GM19463 (cell line): ENCODE data around the gene CLIP3.
A peak's percentile ranks its signal among the peaks of the same experiment; 100 is the strongest.
"Not testable (repeated sequence)": the region's sequence is repeated elsewhere in the genome, so short reads cannot be mapped to it uniquely, and the experiment has no call there.

ENCODE experiments used
- ATAC-seq: cut with Tn5 transposase; IDR thresholded peaks from one replicate; pipeline ENCODE4 v1.9.1; 2021; ENCODE audit warnings: mild to moderate bottlenecking, moderate library complexity; ENCODE audit not compliant: unreplicated experiment

The CLIP3 gene

GRCh38 chr19:36049080-36049698 is 16.5 kb upstream of the CLIP3 start:
- ATAC-seq = no peak

- ATAC-seq = no peak
Measured at GRCh38 chr19:36047835-36048234, 15.2 kb upstream of the CLIP3 start.

DNA sequence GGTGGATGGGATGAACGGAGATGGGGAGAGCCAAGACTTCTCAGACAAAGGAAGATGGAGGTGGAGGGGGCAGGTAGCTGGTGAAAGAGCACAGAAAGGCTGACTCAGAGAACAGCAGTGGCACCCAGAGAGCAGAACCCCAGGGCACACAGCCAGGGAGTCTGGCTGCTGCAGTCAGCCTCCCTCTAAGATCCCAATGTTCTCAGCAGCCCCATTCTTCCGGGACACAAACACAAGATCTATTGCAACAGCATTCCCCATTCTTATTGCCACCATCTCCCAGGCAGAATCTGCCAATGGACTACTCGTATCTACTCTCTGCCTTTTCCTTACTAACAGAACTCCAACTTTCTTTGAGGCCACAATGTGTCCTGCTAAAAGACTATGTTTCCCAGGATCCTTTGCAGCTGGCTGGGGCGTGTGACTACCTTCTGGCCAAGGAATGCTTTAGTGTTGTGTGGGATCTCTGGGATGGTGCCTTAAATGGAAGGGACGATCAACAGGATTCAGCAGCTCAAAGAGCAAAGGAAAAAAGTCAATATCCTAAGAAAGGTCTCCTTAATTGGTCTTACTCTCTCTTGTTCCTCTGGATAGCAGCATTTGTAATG is 13.9 kb upstream of the CLIP3 start:
- no peak for ATAC-seq

- ATAC-seq = no peak
Measured at GRCh38 chr19:36043952-36044351, 11.3 kb upstream of the CLIP3 start.

GRCh38 chr19:36041831-36042230 is 9.2 kb upstream of the CLIP3 start:
- ATAC-seq = no peak

DNA sequence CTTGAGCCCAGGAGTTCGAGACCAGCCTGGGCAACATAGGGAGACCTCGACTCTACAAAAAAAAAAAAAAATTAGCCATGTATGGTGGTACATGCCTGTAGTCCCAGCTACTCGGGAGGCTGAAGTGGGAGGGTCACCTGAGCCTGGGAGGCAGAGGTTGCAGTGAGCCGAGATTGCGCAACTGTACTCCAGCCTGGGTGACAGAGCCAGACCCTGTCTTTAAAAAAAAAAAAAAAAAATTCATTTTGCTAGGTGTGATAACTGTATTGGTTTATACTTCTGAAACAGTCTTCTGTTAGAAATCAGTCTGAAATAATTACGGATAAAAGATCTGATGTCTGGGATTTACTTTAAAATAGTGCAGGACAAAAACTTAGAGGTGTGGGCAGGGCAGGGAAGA is 8.4 kb upstream of the CLIP3 start:
- ATAC-seq = not testable (repeated sequence)

DNA sequence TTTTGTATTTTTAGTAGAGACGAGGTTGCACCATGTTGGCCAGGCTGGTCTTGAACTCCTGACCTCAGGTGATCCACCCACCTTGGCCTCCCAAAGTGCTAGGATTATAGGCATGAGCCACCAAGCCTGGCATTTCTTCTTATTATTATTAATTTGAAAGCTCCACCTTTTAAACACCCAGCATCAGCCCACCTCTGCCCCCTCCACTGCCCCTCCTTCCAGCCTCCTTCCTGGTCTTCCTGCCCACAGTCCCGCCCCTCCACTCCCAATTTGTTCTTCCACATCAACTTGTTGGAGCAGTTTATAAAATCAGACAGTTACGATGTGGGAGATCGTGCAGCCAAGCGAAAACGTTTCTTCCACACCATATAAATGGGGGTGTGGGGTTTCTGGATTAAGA is 7.8 kb upstream of the CLIP3 start:
- no peak for ATAC-seq

DNA sequence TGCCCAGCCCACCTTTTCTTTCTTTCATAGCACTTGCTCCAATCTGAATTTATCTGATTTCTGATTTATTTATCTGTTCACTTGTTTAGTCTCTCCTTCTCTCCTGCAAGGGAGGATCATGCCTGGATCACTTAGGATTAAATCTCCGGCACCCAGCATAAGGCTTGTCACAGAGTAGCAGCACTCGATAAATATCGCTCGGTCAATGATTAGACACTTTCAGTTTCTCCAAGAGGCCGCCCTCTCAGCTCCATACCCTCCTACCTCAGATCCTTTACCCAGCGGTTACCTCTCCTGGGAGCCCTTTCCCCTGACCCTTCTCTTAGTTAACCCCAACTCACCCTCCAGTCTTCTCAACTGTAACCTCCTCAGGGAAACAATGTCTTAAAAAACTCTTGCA is 1.4 kb downstream of the CLIP3 start:
- ATAC-seq = no peak

DNA sequence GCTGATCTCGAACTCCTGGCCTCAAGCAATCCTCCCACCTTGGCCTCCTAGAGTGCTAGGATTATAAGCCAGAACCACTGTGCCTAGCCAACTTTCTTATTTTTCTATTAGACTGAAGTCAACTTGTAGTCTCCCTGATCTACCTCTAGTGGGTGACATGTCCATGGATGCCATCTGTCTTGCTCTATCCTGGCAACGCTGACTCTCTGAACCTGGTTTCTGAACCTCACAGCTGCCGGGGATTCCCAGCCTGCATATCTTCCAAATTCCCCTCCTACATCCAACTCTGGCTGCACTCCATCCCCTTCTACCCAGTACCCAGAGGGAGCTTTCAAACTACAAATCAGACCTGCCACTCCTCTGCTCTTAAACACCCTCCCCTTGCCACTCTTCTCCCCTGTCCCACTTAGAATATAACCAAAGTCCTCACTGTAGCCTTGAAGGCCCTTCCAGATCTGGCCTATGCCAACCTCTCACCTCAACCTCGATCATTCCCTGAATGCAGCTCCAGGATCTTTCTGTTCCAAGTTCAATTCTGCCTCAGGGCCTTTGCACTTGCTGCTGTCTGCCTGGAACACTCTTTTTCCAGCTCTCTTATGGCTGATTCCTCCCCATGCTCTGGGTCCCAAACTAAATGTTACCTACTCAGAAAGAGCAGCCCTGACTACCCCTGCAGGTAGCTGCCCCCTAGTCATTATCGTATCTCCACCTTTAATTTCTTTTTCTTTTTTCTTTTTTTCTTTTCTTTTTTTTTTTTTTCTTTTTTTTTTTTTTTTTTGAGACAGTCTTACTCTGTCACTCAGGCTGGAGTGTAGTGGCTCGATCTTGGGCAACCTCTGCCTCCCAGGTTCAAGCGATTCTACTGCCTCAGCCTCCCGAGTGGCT is 2.2 kb downstream of the CLIP3 start:
- ATAC-seq = no peak

DNA sequence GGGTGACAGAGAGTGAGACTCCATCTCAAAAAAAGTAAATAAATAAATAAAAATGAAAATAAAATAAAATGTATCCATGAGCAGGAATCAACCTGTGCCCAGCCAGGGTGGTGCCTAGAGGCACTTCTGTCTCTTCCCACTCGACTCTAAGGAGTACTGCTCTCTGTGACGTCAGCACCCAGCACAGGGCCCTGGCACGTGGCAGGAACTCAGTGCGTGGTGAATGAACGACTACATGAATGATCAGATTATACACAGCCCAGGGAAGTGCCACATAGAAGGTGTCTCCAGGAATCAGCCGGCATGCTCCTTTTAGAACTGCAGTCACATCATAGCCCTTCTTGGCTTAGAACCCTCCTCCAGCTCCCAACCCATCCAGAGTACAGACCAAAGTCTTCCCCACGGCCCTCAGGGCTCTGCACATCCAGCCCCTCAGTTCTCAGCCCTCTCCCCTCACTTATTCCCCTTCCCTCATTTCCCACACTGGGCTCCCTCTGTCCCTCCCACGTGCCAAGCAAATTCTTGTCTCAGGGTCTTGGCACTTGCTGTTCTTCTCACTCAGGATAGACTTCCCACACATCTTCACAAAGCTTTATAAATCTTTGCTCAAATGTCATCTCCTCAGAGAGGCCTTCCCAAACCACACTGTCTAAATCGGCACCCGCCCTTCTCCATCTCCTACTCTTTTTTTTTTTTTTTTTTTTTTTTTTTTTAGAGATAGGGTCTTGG is 4.2 kb downstream of the CLIP3 start:
- no peak for ATAC-seq

GRCh38 chr19:36027696-36028095 is 5.0 kb downstream of the CLIP3 start:
- ATAC-seq = no peak

DNA sequence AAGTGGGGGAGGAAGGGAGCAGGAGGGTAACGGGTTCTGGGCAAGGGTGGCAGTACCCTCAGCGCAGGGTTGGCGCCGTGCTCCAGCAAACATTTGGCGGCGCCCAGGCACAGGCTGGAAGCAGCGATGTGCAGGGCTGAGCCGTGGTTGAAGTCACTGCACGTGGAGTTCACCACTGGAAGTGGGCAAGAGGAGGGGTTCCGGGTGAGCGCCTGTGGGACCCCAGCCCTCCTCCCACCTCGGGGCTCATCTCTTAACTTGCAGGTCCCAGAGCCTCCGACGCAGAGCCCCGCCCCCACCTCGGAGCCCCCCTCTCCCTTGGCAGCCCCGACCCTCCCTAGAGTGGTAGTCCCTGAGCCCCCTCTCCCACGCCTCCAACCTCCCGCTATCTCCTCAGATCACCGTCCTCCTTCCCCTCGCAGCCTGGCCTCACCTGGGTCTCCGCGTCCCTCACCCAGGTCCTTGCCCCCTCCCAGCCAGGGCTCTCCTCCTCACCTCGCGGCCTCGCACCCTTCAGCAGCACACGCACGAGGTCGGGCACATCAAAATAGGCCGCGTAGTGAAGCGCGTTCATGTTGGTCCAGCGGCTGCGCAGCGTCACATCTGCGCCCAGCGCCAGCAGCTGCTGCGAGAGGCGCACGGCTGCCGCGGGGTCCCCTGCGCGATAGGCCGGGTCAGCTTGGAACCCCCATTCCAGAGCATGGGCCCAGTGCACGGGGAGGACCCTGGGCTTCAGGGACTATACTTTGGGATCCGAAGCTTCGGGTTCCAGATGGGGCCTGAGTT is 6.4 kb downstream of the CLIP3 start:
- no peak for ATAC-seq

DNA sequence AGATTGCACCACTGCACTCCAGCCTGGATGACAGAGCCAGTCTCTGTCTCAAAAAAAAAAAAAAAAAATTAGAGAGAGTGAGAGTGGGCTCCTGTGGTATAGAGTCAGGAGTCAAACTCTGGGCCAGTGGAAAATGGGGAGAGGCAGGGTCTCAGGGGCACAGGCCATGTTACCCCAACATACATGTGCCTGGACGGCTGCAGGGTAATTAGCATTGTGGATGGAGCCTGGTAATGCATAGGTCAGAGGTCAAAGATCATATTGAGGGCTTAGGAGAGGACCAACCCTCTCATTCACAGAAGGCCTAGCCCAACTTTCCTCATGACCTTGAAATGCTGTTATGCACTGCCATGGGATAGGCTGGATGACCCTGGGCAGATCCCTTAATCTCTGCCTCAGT is 7.1 kb downstream of the CLIP3 start:
- no peak for ATAC-seq

- no peak for ATAC-seq
Measured at GRCh38 chr19:36023432-36023831, 9.2 kb downstream of the CLIP3 start.

DNA sequence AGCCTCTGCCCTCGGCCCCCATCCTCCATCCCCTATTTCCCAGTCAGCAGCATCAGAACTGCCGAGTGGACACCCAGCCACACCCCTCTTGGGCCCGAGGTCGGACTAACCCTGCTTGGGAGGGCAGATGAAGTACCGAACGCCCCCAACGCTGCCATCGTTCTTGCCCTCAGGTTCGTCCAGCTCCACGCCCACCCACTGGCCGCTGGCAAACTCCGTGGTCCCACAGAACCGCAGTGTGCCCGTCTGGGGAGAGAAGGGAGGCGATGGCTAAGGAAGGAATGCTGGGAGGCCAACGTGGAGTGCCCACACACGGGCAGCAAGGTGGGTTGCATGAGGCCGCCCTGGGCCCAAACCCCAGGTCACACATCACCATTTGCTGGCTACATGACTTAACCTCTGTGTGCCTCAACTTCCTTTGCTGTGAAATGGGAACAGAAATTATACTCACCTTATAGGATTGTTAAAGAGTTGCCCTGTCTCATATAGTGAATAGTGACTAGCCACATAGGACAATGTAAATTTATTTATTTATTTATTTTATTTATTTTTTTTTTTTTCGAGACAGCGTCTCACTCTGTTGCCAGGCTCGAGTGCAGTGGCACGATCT is 13.5 kb downstream of the CLIP3 start:
- no peak for ATAC-seq

- peak; percentile 98 for ATAC-seq
Measured at GRCh38 chr19:36014012-36014924, 18.4 kb downstream of the CLIP3 start, which contains the start of gene ALKBH6. ALKBH6 (minus strand) TSS chr19:36014213; CDS start chr19:36013397, 816 bp downstream.

DNA sequence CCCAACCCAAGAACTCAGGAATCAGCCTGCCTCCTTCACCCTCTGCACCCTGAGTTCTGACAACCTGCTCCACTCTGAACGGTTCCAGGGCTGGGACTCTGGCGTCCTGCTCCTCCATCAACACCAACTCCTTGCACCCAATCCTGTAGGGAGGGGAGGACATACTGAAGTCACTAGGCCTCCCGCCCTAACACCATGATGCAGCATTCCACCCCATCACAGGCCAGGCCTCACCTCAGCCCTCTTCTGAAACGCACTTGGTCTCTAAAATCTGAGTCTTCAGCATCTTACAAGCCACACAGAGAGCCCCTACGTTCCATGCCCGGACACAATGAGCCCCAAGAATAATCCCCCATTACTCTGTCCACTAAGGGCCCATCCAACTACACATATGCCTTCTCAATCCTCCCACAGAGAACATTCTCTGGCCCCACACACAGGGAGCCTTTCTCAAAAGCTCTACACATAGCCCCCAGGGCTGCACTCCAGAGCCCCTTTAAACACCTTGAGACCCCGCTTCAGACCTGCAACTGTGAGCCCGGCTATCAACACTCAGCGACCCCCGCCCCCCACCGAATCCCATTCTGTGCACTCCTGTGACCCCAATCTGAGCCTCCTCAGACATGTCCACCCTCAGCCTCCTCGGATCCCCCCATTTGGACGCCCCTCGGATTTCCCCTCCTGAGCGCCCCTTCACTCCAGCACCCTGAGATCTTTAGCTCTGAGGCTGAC is 19.2 kb downstream of the CLIP3 start:
- ATAC-seq = no peak

DNA sequence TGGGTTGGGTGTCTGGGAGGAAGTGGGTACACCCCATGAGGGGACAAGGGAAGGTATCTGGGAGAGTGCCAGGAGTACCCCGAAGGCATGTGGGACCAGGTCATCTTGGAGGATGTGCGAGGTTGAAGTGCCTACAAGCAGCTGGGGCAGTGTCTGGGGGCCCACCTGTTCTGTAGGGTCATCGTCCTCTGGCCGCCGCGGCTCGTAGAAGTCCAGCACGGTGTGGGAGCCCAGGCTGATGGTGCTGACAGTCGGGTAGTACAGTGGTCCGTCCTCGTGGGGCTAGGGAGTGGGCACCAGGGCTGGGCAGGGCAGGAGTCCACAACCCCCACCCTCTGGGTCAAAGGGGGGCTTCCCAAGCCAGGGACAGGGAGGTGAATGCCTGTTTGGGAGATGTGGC is 22.3 kb downstream of the CLIP3 start:
- ATAC-seq = no peak
